Smooth muscle cell of trachea (primary cell): ENCODE results near the gene KRT13. TPM values are rescaled to one million over a fixed set of nuclear protein-coding genes. Genes with fewer than 3 reads are reported as not detected.

Source experiments
- total RNA-seq: library from RNA; depleted of rRNA; stranded (reverse); fragments of >200 nt; gene quantifications from 2 replicates; pipeline ENCODE4 v1.2.1, GENCODE V29; 2014

Gene KRT13
- 0.15 TPM in 1 of 2 replicates, not detected in the other for total RNA-seq

DNA sequence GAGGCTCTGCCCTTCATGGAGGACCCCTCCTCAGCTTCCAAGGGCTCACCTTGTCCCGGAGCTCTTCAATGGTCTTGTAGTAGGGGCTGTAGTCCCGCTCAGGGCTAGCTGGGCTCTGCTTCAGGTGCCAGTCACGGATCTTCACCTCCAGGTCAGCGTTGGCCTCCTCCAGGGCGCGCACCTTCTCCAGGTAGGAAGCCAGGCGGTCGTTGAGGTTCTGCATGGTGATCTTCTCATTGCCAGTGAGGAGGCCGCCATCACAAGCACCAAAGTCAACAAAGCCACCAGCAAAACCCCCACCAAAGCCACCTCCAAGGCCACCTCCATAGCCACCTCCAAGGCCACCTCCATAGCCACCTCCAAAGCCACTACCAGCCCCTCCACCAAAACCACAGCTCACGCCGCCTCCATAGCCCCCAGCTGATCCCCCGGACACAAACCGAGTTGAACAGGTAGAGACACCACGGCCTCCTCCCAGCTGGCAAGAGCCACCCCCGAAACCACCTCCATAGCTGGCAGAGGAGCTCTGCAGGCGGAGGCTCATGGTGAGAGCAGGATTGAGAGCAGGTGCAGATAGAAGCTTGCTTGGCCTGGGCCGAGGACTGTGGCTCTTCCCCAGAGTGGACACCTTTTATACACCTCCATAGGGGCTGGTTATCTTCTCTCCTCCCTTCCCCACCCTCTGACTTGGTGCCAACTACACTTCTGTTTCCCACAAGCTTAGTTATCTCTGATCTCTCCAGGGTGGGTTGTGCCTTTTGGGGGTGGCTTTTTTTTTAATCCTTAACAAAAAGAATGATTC, at the start of gene KRT13:
Gene KRT13 (minus strand): TSS at position 606 of the 802 bp plus-strand sequence. CDS start 62 bp downstream, at position 544.

DNA sequence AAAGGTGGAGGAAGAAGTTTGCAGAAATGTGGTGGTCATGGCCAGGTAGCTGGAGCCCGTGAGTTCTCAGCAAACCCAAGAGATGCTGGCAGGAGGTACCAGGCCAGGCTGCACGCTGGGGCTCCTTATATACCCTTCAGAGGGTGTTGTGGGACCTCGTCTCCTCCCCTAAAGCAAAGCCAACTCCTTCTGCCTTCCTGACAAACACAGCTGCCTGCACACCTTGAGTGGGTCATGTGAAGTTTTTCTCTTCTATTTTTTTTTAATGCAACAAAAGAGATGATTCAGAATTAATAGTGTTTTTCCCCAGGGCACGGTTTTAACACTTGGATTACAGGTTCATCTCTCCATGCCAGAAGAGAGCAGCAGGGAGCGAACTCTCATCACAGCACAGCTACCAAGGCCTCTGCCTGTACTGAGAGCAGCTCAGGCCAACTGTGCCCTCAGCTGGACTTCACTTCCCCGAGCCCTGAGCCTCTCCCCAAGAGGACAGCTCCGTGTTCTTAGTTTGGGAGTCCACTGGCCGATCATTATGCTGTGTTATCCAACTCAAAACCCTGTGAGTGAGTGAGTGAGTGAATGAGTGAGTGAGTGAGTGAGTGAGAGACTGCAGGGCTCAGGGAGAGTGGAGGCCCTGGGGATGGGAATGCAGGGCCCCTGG, 13.5 kb upstream of the KRT13 start, which contains the start of gene KRT15:
Gene KRT15 (minus strand): TSS at position 102 of the 661 bp plus-strand sequence. CDS start 63 bp downstream, at position 39.

DNA sequence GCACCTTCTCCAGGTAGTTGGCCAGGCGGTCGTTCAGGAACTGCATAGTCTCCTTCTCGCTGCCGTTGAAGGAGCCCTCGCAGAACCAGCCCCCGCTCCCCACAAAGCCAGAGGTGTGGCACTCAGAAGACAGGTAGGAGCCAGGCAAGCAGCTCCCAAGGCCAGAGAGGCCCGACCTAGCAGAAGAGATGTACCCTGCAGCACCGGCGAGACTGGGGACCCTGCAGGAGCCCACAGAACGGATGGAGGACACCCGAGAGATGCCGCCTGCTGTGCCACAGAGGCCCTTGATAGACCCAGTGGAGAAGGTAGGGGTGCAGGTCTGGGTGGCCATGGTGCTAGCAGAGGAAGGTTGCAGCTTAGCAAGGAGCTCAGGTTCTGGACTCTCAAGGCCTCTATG, 15.9 kb downstream of the KRT13 start, which contains the start of gene KRT36:
Gene KRT36 (minus strand): TSS at position 380 of the 400 bp plus-strand sequence. CDS start 46 bp downstream, at position 334.

DNA sequence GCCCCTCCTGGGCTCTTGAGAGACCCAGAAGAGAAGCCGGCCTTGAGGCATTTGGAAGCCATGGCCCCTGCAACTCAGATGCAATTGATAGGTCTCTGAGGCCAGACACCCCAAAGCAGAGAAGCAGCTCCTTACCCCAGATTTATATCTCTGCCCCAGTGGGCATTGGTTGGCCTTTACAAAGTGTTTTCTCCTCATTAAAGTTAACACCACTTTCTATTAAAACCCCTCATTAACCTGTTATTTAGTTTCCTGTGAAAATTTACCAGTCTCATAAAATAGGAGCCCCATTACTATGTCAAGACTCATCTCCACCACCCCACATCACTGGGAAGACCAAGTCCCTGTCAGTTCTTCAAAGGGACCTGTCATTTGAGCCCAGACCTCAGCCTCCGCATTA, 24.4 kb downstream of the KRT13 start, which contains the start of gene KRT35:
Gene KRT35 (minus strand): TSS at position 116 of the 400 bp plus-strand sequence. CDS start 54 bp downstream, at position 62.

GRCh38 chr17:41466988-41467387, 38.4 kb downstream of the KRT13 start, which contains the start of gene KRT32:
Gene KRT32 (minus strand): TSS chr17:41467386. CDS start chr17:41467325, 61 bp downstream.

Other genes starting within 250 kb of the KRT13 start
- not detected in 2 replicates for gene KRTAP9-6, start 240.2 kb downstream of the KRT13 start, total RNA-seq
- gene KRTAP9-7, start 229.9 kb downstream of the KRT13 start, total RNA-seq = not detected in 2 replicates
- gene KRTAP29-1, start 202.8 kb downstream of the KRT13 start, total RNA-seq = not detected in 2 replicates
- gene KRTAP16-1, start 196.3 kb downstream of the KRT13 start, total RNA-seq = not detected in 2 replicates
- gene KRTAP17-1, start 189.9 kb downstream of the KRT13 start, total RNA-seq = not detected in 2 replicates
- not detected in 2 replicates for gene KRT33A, start 154.8 kb downstream of the KRT13 start, total RNA-seq
- not detected in 2 replicates for gene KRT33B, start 135.8 kb downstream of the KRT13 start, total RNA-seq
- gene KRT34, start 123.3 kb downstream of the KRT13 start, total RNA-seq = 0.17 TPM in 1 of 2 replicates, not detected in the other
- not detected in 2 replicates for gene KRT31, start 108.0 kb downstream of the KRT13 start, total RNA-seq
- gene KRT37, start 81.0 kb downstream of the KRT13 start, total RNA-seq = not detected in 2 replicates
- not detected in 2 replicates for gene KRT38, start 64.6 kb downstream of the KRT13 start, total RNA-seq
- gene KRT32, start 38.2 kb downstream of the KRT13 start, total RNA-seq = not detected in 2 replicates
- not detected in 2 replicates for gene KRT35, start 24.5 kb downstream of the KRT13 start, total RNA-seq
- not detected in 2 replicates for gene KRT36, start 15.7 kb downstream of the KRT13 start, total RNA-seq
- 0.66 and 2.9 TPM in 2 replicates for gene KRT15, start 13.3 kb upstream of the KRT13 start, total RNA-seq
- gene KRT19, start 22.7 kb upstream of the KRT13 start, total RNA-seq = 21.1 and 42.7 TPM in 2 replicates
- not detected in 2 replicates for gene KRT9, start 66.4 kb upstream of the KRT13 start, total RNA-seq
- gene KRT14, start 81.3 kb upstream of the KRT13 start, total RNA-seq = 0.17 and 3.1 TPM in 2 replicates
- gene KRT16, start 107.2 kb upstream of the KRT13 start, total RNA-seq = 0.17 TPM in 1 of 2 replicates, not detected in the other
- 1.5 and 15.1 TPM in 2 replicates for gene KRT17, start 119.0 kb upstream of the KRT13 start, total RNA-seq
- 82.5 and 236 TPM in 2 replicates for gene EIF1, start 183.3 kb upstream of the KRT13 start, total RNA-seq
- gene GAST, start 206.7 kb upstream of the KRT13 start, total RNA-seq = not detected in 2 replicates
- gene HAP1, start 229.0 kb upstream of the KRT13 start, total RNA-seq = under 0.01 and 0.17 TPM in 2 replicates